Activated effector memory CD4-positive, alpha-beta T cell treated with anti-CD3 and anti-CD28 coated beads, Interleukin-2, amount 50 U/mL, for 16 hours (primary cell): ENCODE data around the gene P2RY2.
"Not testable (repeated sequence)": the region's sequence is repeated elsewhere in the genome, so short reads cannot be mapped to it uniquely, and the experiment has no call there.

Experiments used
- DNase-seq: peaks from one replicate; pipeline ENCODE4 v3.0.0-alpha.2; 2020

The P2RY2 gene

GRCh38 chr11:73270016-73270854, 52.2 kb downstream of the P2RY2 start:
- DNase-seq = peak; percentile 44

GRCh38 chr11:73270855-73271477, 52.9 kb downstream of the P2RY2 start:
- peak; percentile 30 for DNase-seq

GRCh38 chr11:73271478-73271865, 53.4 kb downstream of the P2RY2 start:
- not testable (repeated sequence) for DNase-seq

- peak; percentile 55 for DNase-seq
Measured at GRCh38 chr11:73271936-73272679, 54.0 kb downstream of the P2RY2 start, which contains the start of gene P2RY6. Gene P2RY6 (plus strand): TSS chr11:73272338. CDS start chr11:73296519, 24,181 bp downstream.

GRCh38 chr11:73272680-73273038, 54.6 kb downstream of the P2RY2 start:
- DNase-seq = no peak

GRCh38 chr11:73273222-73273895, 55.3 kb downstream of the P2RY2 start:
- peak; percentile 39 for DNase-seq

- peak; percentile 12 for DNase-seq
Measured at GRCh38 chr11:73274191-73274590, 56.1 kb downstream of the P2RY2 start.

- DNase-seq = peak; percentile 37
Measured at GRCh38 chr11:73274722-73275380, 56.8 kb downstream of the P2RY2 start.

GRCh38 chr11:73275381-73275750, 57.3 kb downstream of the P2RY2 start:
- DNase-seq = peak; percentile 5

GRCh38 chr11:73277467-73277866, 59.4 kb downstream of the P2RY2 start:
- DNase-seq = peak; percentile 8

GRCh38 chr11:73280626-73281025, 62.5 kb downstream of the P2RY2 start:
- DNase-seq = peak; percentile 46

GRCh38 chr11:73281201-73281741, 63.2 kb downstream of the P2RY2 start:
- DNase-seq = peak; percentile 44

- DNase-seq = peak; percentile 25
Measured at GRCh38 chr11:73281796-73282660, 63.9 kb downstream of the P2RY2 start.

- DNase-seq = peak; percentile 24
Measured at GRCh38 chr11:73283276-73284000, 65.4 kb downstream of the P2RY2 start.

- peak; percentile 13 for DNase-seq
Measured at GRCh38 chr11:73284106-73284505, 66.0 kb downstream of the P2RY2 start.

GRCh38 chr11:73285721-73286120, 67.6 kb downstream of the P2RY2 start:
- peak; percentile 48 for DNase-seq
